CD4-positive, alpha-beta memory T cell (primary cell): ENCODE measurements around the gene PDE4B. TPM values are rescaled to one million over a fixed set of nuclear protein-coding genes. Genes with fewer than 3 reads are reported as not detected.
"Not testable (repeated sequence)": the region's sequence is repeated elsewhere in the genome, so short reads cannot be mapped to it uniquely, and the experiment has no call there.

ENCODE experiments used
- CTCF ChIA-PET: fragments of 350-600 bp; sonication (Branson Sonifier 250); formaldehyde crosslinking; loops from one replicate; lab custom pipeline; 2021; ENCODE audit warnings: inconsistent platforms; ENCODE audit not compliant: partially characterized antibody; lab: Charles Lee
- POLR2A ChIA-PET: fragments of 350-600 bp; sonication (Branson Sonifier 250); formaldehyde crosslinking; loops from one replicate; lab custom pipeline; 2021; ENCODE audit not compliant: partially characterized antibody; lab: Charles Lee
- DNase-seq, 5 donors: peaks; one replicate each; pipeline versions ENCODE4 v3.0.0 to v3.0.0-alpha.2; 2020 to 2022; ENCODE audit warnings: mixed read lengths in 1 of 5
- H3K27ac ChIP-seq: one replicate; pipeline ENCODE4 v1.7.0; 2013; ENCODE audit warnings: low read depth, low read length
- H3K27me3 ChIP-seq: 2 replicates; pipeline ENCODE4 v1.7.0; 2013; ENCODE audit warnings: mild to moderate bottlenecking, low read length, moderate library complexity; ENCODE audit not compliant: insufficient read depth
- H3K36me3 ChIP-seq: 2 replicates; pipeline ENCODE4 v1.7.0; 2013; ENCODE audit warnings: mild to moderate bottlenecking, low read length, moderate library complexity; ENCODE audit not compliant: insufficient read depth
- H3K4me1 ChIP-seq: 2 replicates; pipeline ENCODE4 v1.7.0; 2013; ENCODE audit warnings: mild to moderate bottlenecking, low read length, moderate library complexity; ENCODE audit not compliant: insufficient read depth
- H3K4me3 ChIP-seq, 2 donors: one replicate each; pipeline ENCODE4 v1.7.0; 2013; ENCODE audit warnings: low read length in 2 of 2, mild to moderate bottlenecking in 1 of 2
- H3K9me3 ChIP-seq, 2 donors: one replicate each; pipeline ENCODE4 v1.7.0; 2013; ENCODE audit warnings: low read length in 2 of 2, control low read depth in 1 of 2; ENCODE audit not compliant: control insufficient read depth in 1 of 2
- H3K27ac Mint-ChIP-seq, 7 donors: one replicate each; pipeline ENCODE4 v1.8.0; 2020 to 2021; ENCODE audit warnings: mixed read lengths in 7 of 7, mild to moderate bottlenecking in 6 of 7, inconsistent platforms in 3 of 7, moderate library complexity in 3 of 7
- H3K27me3 Mint-ChIP-seq, 2 donors: one replicate each; pipeline ENCODE4 v1.8.0; 2020 to 2021; ENCODE audit warnings: mixed read lengths in 2 of 2
- H3K36me3 Mint-ChIP-seq, 2 donors: one replicate each; pipeline ENCODE4 v1.8.0; 2020 to 2021; ENCODE audit warnings: mixed read lengths in 2 of 2, inconsistent platforms in 1 of 2, mild to moderate bottlenecking in 1 of 2
- H3K4me1 Mint-ChIP-seq, 4 donors: one replicate each; pipeline ENCODE4 v1.8.0; 2020 to 2021; ENCODE audit warnings: mixed read lengths in 4 of 4, mild to moderate bottlenecking in 1 of 4
- H3K4me3 Mint-ChIP-seq, 8 donors: one replicate each; pipeline ENCODE4 v1.8.0; 2020 to 2021; ENCODE audit warnings: mixed read lengths in 8 of 8, mild to moderate bottlenecking in 7 of 8, moderate library complexity in 6 of 8, inconsistent platforms in 3 of 8
- H3K9me3 Mint-ChIP-seq, 8 donors: one replicate each; pipeline ENCODE4 v1.8.0; 2020 to 2021; ENCODE audit warnings: mixed read lengths in 8 of 8, mild to moderate bottlenecking in 5 of 8, inconsistent platforms in 3 of 8, moderate library complexity in 1 of 8
- intact Hi-C: fragments of 100-400 bp; cut with micrococcal nuclease; formaldehyde crosslinking; loops from one replicate; pipeline ENCODE4 v1.15.1; 2023
- polyA plus RNA-seq, 2 donors: library from polyadenylated mRNA; unstranded; fragments of 300-500 nt; fragmentation: Illumina TruSeq; gene quantifications; one replicate each; pipeline ENCODE4 v1.2.3, GENCODE V29; 2021
- total RNA-seq, 2 experiments: library from RNA; stranded (reverse); gene quantifications; one replicate each; pipeline ENCODE4 v1.2.3, GENCODE V29; 2021

Gene PDE4B
- total and polyA plus RNA-seq, 4 experiments from 2014 or later: 33.8 to 116 (median 40.7) TPM

- POLR2A ChIA-PET, intact Hi-C loops, H3K27me3 Mint-ChIP-seq: not testable (repeated sequence)
These were observed 85.6 kb downstream of the PDE4B start for GRCh38 chr1:65878342-65878741.

DNA sequence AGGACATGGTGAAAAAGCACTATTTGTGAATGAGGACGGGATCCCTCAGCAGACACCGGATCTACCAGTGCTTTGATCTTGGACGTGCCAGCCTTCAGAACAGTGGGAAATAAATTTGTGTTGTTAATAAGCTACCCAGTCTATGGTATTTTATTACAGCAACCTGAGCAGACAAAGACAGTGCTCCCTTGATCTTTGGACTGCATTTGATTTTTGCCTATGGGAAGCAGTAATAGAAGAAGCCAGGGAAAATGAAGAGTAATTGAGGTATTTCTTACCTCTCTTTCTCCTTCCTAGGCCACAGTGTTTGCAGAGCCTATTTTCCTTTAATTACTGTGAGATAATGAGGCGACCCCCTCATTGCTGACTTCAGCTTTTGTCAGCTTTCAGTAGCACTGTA, 87.9 kb downstream of the PDE4B start:
- no peak overlapping the region for H3K4me3 Mint-ChIP-seq
- H3K36me3 Mint-ChIP-seq: no peaks in the 10 kb centered on the region
- no peak for DNase-seq
- ChIA-PET POLR2A (no interaction called here), CTCF (no interaction called here)
- Histone ChIP-seq H3K27ac (no peak overlapping the region), H3K27me3 (no peaks in the 10 kb centered on the region), H3K36me3 (no peaks in the 10 kb centered on the region), H3K4me1 (no peaks in the 10 kb centered on the region), H3K9me3 (no peaks in the 10 kb centered on the region), H3K4me3 (no peak overlapping the region)
- H3K9me3 Mint-ChIP-seq: peaks cover 0 to 11% (median 6%) of the 10 kb centered on the region in 8 donors
- H3K4me1 Mint-ChIP-seq: no peaks in the 10 kb centered on the region
- intact Hi-C loops: no loop called here
- H3K27ac Mint-ChIP-seq: no peak overlapping the region
- H3K27me3 Mint-ChIP-seq: no peaks in the 10 kb centered on the region

More at GRCh38 chr1:65878342-65878741, 85.6 kb downstream of the PDE4B start:
- H3K4me1 Mint-ChIP-seq, H3K27ac ChIP-seq, H3K4me3 ChIP-seq, DNase-seq, H3K27me3 ChIP-seq, H3K9me3 ChIP-seq, H3K4me3 Mint-ChIP-seq, H3K4me1 ChIP-seq, CTCF ChIA-PET, H3K36me3 ChIP-seq, H3K27ac Mint-ChIP-seq, H3K36me3 Mint-ChIP-seq: not testable (repeated sequence)
- H3K9me3 Mint-ChIP-seq: peaks cover 0 to 12% (median 5%) of the 10 kb centered on the region in 8 donors

DNA sequence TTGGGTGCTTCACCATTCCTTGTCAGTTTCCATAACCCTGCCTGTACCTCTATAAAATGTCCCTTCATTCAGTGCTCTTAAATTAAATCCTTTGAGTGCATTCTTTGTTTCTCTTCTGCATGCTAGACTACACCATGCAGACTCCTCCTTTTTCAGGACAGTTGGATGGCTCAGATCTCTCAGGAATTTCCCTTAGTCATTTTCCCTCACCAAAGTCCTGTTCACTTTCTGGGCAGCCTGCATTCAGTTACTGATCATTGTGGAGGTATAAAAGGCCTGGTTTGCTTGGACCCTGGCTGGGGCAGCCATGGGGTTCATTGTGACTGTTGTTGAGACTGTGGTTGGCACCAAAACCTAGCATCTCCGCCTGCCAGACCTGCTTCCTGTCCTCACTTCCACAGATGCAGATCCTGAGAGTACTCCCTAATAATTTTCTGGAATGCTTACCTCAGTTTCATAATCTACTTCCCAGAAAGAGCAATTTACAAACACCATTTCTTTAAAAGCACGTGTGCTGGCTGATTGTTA, 88.4 kb downstream of the PDE4B start:
- H3K4me1 Mint-ChIP-seq: no peaks in the 10 kb centered on the region
- POLR2A ChIA-PET: no interaction called here
- CTCF ChIA-PET: no interaction called here
- no peak overlapping the region for H3K4me3 Mint-ChIP-seq
- no peak overlapping the region for H3K4me3 ChIP-seq
- H3K9me3 ChIP-seq: no peaks in the 10 kb centered on the region
- intact Hi-C loops: no loop called here
- H3K27ac ChIP-seq: no peak overlapping the region
- H3K4me1 ChIP-seq: no peaks in the 10 kb centered on the region
- no peaks in the 10 kb centered on the region for H3K36me3 Mint-ChIP-seq
- H3K27me3 Mint-ChIP-seq: no peaks in the 10 kb centered on the region
- peaks cover 0 to 9% (median 6%) of the 10 kb centered on the region in 8 donors for H3K9me3 Mint-ChIP-seq
- no peak for DNase-seq
- H3K36me3 ChIP-seq: no peaks in the 10 kb centered on the region
- H3K27ac Mint-ChIP-seq: no peak overlapping the region
- no peaks in the 10 kb centered on the region for H3K27me3 ChIP-seq

GRCh38 chr1:65882076-65882475, 89.4 kb downstream of the PDE4B start:
- intact Hi-C loops: no loop called here
- DNase-seq: no peak
- Histone ChIP-seq H3K27me3 (no peaks in the 10 kb centered on the region), H3K36me3 (no peaks in the 10 kb centered on the region), H3K9me3 (no peaks in the 10 kb centered on the region), H3K4me3 (no peak overlapping the region), H3K4me1 (no peaks in the 10 kb centered on the region), H3K27ac (no peak overlapping the region)
- no peak overlapping the region for H3K27ac Mint-ChIP-seq
- CTCF ChIA-PET: interaction anchor here (0.7 kb wide), 1 partner anchor 37 kb away, joined by 3 read pairs; no protein-coding TSS in a partner anchor
- H3K36me3 Mint-ChIP-seq: no peaks in the 10 kb centered on the region
- peaks cover 0 to 9% (median 4%) of the 10 kb centered on the region in 8 donors for H3K9me3 Mint-ChIP-seq
- H3K4me3 Mint-ChIP-seq: no peak overlapping the region
- no peaks in the 10 kb centered on the region for H3K4me1 Mint-ChIP-seq
- H3K27me3 Mint-ChIP-seq: no peaks in the 10 kb centered on the region
- POLR2A ChIA-PET: no interaction called here

- peaks cover 4% of the 10 kb centered on the region for H3K27me3 ChIP-seq
- H3K4me1 ChIP-seq: no peaks in the 10 kb centered on the region
- no peaks in the 10 kb centered on the region for H3K9me3 ChIP-seq
- no peaks in the 10 kb centered on the region for H3K36me3 Mint-ChIP-seq
- no peak overlapping the region for H3K27ac ChIP-seq
- no peaks in the 10 kb centered on the region for H3K4me1 Mint-ChIP-seq
- CTCF ChIA-PET: no interaction called here
- POLR2A ChIA-PET: no interaction called here
- H3K27me3 Mint-ChIP-seq: peaks cover 6 to 7% of the 10 kb centered on the region in 2 donors
- H3K27ac Mint-ChIP-seq: no peak overlapping the region
- H3K4me3 ChIP-seq: no peak overlapping the region
- H3K9me3 Mint-ChIP-seq: peaks cover 0 to 10% (median 2%) of the 10 kb centered on the region in 8 donors
- H3K4me3 Mint-ChIP-seq: no peak overlapping the region
- DNase-seq: no peak
- intact Hi-C loops: no loop called here
- no peaks in the 10 kb centered on the region for H3K36me3 ChIP-seq
These were observed 96.7 kb downstream of the PDE4B start for GRCh38 chr1:65889441-65889840.

DNA sequence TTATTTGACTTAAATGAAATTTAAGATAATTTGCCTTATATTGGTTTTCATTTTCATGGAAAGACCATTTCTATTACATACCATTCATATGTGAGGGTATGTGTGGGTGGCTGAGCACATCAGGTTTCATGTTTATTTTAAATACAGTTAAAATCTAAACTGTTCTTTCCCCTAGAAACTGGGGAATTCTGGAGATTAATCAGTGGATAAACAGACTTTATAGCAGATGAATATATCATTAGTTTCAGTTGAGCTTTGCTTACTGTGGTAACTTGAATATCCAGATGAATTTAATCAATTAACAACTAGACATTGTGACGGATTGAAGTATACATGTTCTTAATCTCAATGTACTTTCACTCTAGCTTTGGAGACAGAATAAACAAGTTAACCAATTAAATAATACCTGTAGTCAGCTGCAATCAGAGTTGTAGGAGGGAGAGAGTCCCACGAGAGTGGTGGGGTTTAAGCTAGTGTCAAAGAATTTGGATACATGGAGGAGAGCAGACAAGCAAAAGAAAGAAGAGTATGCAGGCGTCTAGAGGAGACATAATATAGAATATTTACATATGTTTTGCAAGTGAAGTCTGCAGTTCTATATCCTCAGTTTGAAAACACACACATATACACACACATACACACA, 97.6 kb downstream of the PDE4B start:
- DNase-seq: no peak
- no peaks in the 10 kb centered on the region for H3K36me3 ChIP-seq
- intact Hi-C loops: no loop called here
- H3K4me3 ChIP-seq: no peak overlapping the region
- CTCF ChIA-PET: no interaction called here
- Mint-ChIP-seq H3K9me3 (peaks cover 0 to 10% (median 2%) of the 10 kb centered on the region in 8 donors), H3K4me1 (no peaks in the 10 kb centered on the region), H3K4me3 (no peak overlapping the region), H3K27me3 (peaks cover 6 to 7% of the 10 kb centered on the region in 2 donors), H3K36me3 (no peaks in the 10 kb centered on the region), H3K27ac (no peak overlapping the region)
- no peak overlapping the region for H3K27ac ChIP-seq
- H3K4me1 ChIP-seq: no peaks in the 10 kb centered on the region
- peaks cover 4% of the 10 kb centered on the region for H3K27me3 ChIP-seq
- POLR2A ChIA-PET: no interaction called here
- H3K9me3 ChIP-seq: no peaks in the 10 kb centered on the region

- Histone ChIP-seq H3K4me3 (no peak overlapping the region), H3K9me3 (no peaks in the 10 kb centered on the region), H3K27ac (no peak overlapping the region), H3K27me3 (peaks cover 4% of the 10 kb centered on the region), H3K36me3 (no peaks in the 10 kb centered on the region), H3K4me1 (no peaks in the 10 kb centered on the region)
- ChIA-PET CTCF (interaction anchor here (0.7 kb wide), 1 partner anchor 209 kb away, joined by 5 read pairs; no protein-coding TSS in a partner anchor), POLR2A (no interaction called here)
- DNase-seq: no peak
- intact Hi-C loops: no loop called here
- Mint-ChIP-seq H3K4me1 (no peaks in the 10 kb centered on the region), H3K27me3 (peaks cover 9 to 13% of the 10 kb centered on the region in 2 donors), H3K36me3 (no peaks in the 10 kb centered on the region), H3K4me3 (no peak overlapping the region), H3K9me3 (peaks cover 0 to 11% (median 5%) of the 10 kb centered on the region in 8 donors), H3K27ac (no peak overlapping the region)
These were observed 102.3 kb downstream of the PDE4B start for GRCh38 chr1:65894738-65895605.
